ENCODE measurements around the gene UBE2Q2. TPM values are rescaled to one million over a fixed set of nuclear protein-coding genes. Genes with fewer than 3 reads are reported as not detected.

Gene UBE2Q2
- total and polyA plus RNA-seq, 9 of the 15 experiments (the other 6 are each of a cell fraction or from before 2014, with no cell fraction given) = 6.2 to 24.0 (median 16.2) TPM

DNA sequence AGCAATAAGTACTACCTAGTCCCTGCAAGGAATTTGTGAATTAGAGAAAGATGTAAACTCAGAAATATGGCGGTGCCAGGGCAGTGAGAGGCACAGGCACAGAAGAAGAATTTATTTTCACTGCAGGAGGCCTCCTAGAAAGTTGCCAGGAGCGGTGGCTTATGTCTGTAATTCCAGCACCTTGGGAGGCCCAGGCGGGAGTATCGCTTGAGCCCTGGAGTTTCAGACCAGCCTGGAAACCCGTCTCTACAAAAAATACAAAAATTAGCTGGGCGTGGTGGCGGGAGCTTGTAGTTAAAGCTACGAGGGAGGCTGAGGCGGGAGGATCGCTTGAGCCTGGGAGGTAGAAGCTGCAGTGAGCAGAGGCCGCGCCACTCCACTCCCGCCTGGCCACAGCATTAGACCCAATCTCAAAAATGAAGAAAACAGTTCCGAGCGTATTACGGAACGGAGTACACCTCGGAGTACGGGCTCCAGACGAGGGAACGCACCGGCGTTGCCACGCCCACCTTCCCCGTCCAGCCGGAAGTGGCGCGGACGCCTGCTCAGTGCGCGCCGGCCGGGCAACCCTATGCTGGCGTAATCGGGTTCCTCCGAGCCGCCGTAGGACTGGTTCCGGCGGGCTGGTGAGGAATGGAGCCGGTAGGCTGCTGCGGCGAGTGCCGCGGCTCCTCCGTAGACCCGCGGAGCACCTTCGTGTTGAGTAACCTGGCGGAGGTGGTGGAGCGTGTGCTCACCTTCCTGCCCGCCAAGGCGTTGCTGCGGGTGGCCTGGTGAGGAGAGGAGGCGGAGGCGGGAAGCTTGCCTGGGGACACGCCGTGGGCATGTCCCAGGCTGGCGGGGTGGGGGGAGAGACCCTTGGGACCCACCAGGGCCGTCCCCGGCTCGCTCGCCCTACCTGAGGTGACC is 60.3 kb downstream of the UBE2Q2 start, which contains the start of gene FBXO22 (continued):
- TF ChIP-seq, protein P1, sequence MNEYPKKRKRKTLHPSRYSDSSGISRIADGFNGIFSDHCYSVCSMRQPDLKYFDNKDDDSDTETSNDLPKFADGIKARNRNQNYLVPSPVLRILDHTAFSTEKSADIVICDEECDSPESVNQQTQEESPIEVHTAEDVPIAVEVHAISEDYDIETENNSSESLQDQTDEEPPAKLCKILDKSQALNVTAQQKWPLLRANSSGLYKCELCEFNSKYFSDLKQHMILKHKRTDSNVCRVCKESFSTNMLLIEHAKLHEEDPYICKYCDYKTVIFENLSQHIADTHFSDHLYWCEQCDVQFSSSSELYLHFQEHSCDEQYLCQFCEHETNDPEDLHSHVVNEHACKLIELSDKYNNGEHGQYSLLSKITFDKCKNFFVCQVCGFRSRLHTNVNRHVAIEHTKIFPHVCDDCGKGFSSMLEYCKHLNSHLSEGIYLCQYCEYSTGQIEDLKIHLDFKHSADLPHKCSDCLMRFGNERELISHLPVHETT (CRISPR knock-in tag; conservative IDR thresholded peaks at IDR 0.05 in 1 of 2, IDR thresholded peaks at IDR 0.05 in 1 of 2) = peak in 1 of 2 experiments; percentile 75; a peak in 2 of 4 replicates
- TF ChIP-seq OTX1 (CRISPR knock-in tag; IDR thresholded peaks at IDR 0.05) = no peak
- TF ChIP-seq, protein P2, sequence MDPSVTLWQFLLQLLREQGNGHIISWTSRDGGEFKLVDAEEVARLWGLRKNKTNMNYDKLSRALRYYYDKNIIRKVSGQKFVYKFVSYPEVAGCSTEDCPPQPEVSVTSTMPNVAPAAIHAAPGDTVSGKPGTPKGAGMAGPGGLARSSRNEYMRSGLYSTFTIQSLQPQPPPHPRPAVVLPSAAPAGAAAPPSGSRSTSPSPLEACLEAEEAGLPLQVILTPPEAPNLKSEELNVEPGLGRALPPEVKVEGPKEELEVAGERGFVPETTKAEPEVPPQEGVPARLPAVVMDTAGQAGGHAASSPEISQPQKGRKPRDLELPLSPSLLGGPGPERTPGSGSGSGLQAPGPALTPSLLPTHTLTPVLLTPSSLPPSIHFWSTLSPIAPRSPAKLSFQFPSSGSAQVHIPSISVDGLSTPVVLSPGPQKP (CRISPR knock-in tag; IDR thresholded peaks at IDR 0.05) = 0 out of 2 replicates have a peak, but pooled peaks have one; percentile 63
- TF ChIP-seq MBD2 (IDR thresholded peaks at IDR 0.05; ENCODE audit: borderline replicate concordance, low read depth) = peak; percentile 78
- peak; percentile 73 for TF ChIP-seq TAF7 (tag; IDR thresholded peaks at IDR 0.05)
- peak; percentile 97 for TF ChIP-seq MTA3 (IDR thresholded peaks at IDR 0.05; ENCODE audit: borderline replicate concordance)
- TF ChIP-seq, protein P3, sequence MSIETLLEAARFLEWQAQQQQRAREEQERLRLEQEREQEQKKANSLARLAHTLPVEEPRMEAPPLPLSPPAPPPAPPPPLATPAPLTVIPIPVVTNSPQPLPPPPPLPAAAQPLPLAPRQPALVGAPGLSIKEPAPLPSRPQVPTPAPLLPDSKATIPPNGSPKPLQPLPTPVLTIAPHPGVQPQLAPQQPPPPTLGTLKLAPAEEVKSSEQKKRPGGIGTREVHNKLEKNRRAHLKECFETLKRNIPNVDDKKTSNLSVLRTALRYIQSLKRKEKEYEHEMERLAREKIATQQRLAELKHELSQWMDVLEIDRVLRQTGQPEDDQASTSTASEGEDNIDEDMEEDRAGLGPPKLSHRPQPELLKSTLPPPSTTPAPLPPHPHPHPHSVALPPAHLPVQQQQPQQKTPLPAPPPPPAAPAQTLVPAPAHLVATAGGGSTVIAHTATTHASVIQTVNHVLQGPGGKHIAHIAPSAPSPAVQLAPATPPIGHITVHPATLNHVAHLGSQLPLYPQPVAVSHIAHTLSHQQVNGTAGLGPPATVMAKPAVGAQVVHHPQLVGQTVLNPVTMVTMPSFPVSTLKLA (conservative IDR thresholded peaks at IDR 0.05) = peak; percentile 70 to 85; a peak in 3 of 4 replicates
- peak in 2 of 3 experiments; percentile 78 to 85 for TF ChIP-seq YY1 (IDR thresholded peaks at IDR 0.05; ENCODE audit: borderline replicate concordance in 1 of 3, control insufficient read depth in 1 of 3, extremely low read depth in 1 of 3, insufficient read depth in 3 of 3, insufficient read length in 1 of 3, insufficient replicate concordance in 2 of 3, low read depth in 1 of 3, low read length in 2 of 3)
- no peak for TF ChIP-seq NR2C1 (IDR thresholded peaks at IDR 0.05)
- TF ChIP-seq NR2C1 (tag; IDR thresholded peaks at IDR 0.05) = peak; percentile 56; the same call in 1 of the 2 replicates
- no peak for TF ChIP-seq ZNF3 (CRISPR knock-in tag; IDR thresholded peaks at IDR 0.05)
- no peak for TF ChIP-seq TGIF2 (CRISPR knock-in tag; IDR thresholded peaks at IDR 0.05)
- peak in 1 of 2 experiments; percentile 98; a peak in 2 of 4 replicates for TF ChIP-seq TRIM24 (IDR thresholded peaks at IDR 0.05)
- TF ChIP-seq, protein P4, sequence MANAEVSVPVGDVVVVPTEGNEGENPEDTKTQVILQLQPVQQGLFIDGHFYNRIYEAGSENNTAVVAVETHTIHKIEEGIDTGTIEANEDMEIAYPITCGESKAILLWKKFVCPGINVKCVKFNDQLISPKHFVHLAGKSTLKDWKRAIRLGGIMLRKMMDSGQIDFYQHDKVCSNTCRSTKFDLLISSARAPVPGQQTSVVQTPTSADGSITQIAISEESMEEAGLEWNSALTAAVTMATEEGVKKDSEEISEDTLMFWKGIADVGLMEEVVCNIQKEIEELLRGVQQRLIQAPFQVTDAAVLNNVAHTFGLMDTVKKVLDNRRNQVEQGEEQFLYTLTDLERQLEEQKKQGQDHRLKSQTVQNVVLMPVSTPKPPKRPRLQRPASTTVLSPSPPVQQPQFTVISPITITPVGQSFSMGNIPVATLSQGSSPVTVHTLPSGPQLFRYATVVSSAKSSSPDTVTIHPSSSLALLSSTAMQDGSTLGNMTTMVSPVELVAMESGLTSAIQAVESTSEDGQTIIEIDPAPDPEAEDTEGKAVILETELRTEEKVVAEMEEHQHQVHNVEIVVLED (CRISPR knock-in tag; IDR thresholded peaks at IDR 0.05) = peak; percentile 78
- no peak for TF ChIP-seq CHCHD3 (CRISPR knock-in tag; IDR thresholded peaks at IDR 0.05)
- TF ChIP-seq ZNF76 (CRISPR knock-in tag; IDR thresholded peaks at IDR 0.05; ENCODE audit: borderline replicate concordance) = no peak
- TF ChIP-seq ZNF77 (CRISPR knock-in tag; IDR thresholded peaks at IDR 0.05) = no peak
- peak in 1 of 2 experiments; percentile 50; a peak in 2 of 4 replicates for TF ChIP-seq TBL1XR1 (IDR thresholded peaks at IDR 0.05; ENCODE audit: low read length in 2 of 2)
- 0 out of 2 replicates have a peak, but pooled peaks have one; percentile 67 for TF ChIP-seq HNRNPL (IDR thresholded peaks at IDR 0.05; ENCODE audit: low read depth, low read length)

Data from K562 (cell line).